Right cardiac atrium (tissue), 5 donors: ENCODE measurements around the gene TENM4. TPM values are rescaled to one million over a fixed set of nuclear protein-coding genes. Genes with fewer than 3 reads are reported as not detected.

ENCODE experiments used
- ATAC-seq, 2 donors: fragments of 200-7000 bp; cut with Tn5 transposase; one replicate each; pipeline versions ENCODE4 v1.8.0 to v1.9.1; 2020; ENCODE audit warnings: moderate library complexity in 2 of 2, mild to moderate bottlenecking in 1 of 2
- DNase-seq, 3 donors: peaks; one replicate each; pipeline ENCODE4 v3.0.0-alpha.2; 2020
- H3K27ac ChIP-seq: one replicate; pipeline ENCODE4 v1.5.1; 2013; ENCODE audit warnings: mild to moderate bottlenecking, low read length, control low read depth, moderate library complexity
- H3K27me3 ChIP-seq: one replicate; pipeline ENCODE4 v1.6.1; 2013; ENCODE audit not compliant: control insufficient read depth, insufficient read depth
- H3K4me1 ChIP-seq: one replicate; pipeline ENCODE4 v1.6.1; 2013; ENCODE audit warnings: low read length; ENCODE audit not compliant: control insufficient read depth, insufficient read depth
- H3K4me3 ChIP-seq: one replicate; pipeline ENCODE4 v1.5.1; 2013; ENCODE audit warnings: low read length, control low read depth
- H3K9me3 ChIP-seq: one replicate; pipeline ENCODE4 v1.6.1; 2013; ENCODE audit warnings: low read length; ENCODE audit not compliant: control insufficient read depth
- WGBS: extraction: QIAGEN DNeasy Blood & Tissue Kit; methylation state at CpG from one replicate; pipeline ENCODE4 v1.1.7; 2013; 5-methylcytosine and 5-hydroxymethylcytosine counted together
- intact Hi-C, 4 donors: fragments of 100-400 bp; cut with DNase I; formaldehyde crosslinking; loops; one replicate each; pipeline versions ENCODE4 v1.11.0 to v1.14.0; 2022 to 2023
- polyA plus RNA-seq: library from polyadenylated mRNA; stranded (reverse); fragments of 200-250 nt; gene quantifications from one replicate; pipeline ENCODE4 v1.2.3, GENCODE V29; 2013
- total RNA-seq, 4 donors: library from RNA; stranded (reverse); fragmentation: NEBNext Ultra II Directional; extraction: Animal tissue kit (Norgen Biotek cat#: 25700); gene quantifications; one replicate each; pipeline ENCODE4 v1.2.1, GENCODE V29; 2021
- donor health status: healthy with polysubstance abuse.
- donor health status: DM: no; HTN: yes; CAD: no.
- donor health status: DM: no; HTN: no; CAD: no.
- donor health status: DM: no; HTN: yes; CAD: no; lungs with severe emphysema.
- donor health status: DM: yes; HTN: yes; CAD: no.

The TENM4 gene
- total and polyA plus RNA-seq, 5 donors: 0.26 to 2.3 (median 0.71) TPM

DNA sequence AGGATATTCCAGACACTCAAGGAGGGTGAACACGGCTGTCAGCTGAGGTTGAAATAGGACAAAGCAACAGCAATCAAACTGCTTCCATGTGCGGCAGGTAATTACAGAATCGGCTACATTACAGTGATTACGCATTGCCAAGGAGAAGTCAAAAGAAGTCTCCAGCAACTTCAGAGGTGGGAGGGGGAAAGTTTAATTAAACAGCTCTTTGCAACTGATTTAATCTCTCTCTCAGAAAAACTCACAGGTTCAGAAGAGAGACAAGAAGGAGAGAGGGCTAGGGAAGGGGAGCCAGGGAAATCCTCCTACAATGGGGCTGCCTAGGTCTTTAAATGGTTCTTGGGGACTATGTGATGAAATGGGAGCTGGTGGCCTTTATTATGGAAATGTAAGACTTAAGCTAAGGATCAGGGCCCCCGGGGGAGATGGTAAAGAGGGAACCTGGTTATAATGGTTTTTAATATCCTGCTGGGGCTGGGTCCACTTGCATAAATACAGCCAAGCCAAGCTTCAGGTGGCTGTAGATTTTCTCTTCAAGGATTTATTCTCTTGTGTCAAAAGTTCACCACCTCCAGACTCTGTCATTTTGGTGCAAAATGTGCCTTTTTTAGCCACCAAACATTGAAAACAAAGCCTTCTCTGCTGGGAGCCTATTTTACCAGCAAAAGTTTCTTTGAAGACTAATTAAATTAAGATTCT, 511.5 kb downstream of the TENM4 start:
- Histone ChIP-seq H3K27ac (no peak overlapping the region), H3K4me3 (no peak overlapping the region), H3K27me3 (no peaks in the 10 kb centered on the region), H3K9me3 (no peaks in the 10 kb centered on the region), H3K4me1 (no peaks in the 10 kb centered on the region)
- intact Hi-C loops: no loop called here
- ATAC-seq: no peak
- DNase-seq: no peak
- 78% methylated on average over 5 of the region's 5 CpGs for WGBS

DNA sequence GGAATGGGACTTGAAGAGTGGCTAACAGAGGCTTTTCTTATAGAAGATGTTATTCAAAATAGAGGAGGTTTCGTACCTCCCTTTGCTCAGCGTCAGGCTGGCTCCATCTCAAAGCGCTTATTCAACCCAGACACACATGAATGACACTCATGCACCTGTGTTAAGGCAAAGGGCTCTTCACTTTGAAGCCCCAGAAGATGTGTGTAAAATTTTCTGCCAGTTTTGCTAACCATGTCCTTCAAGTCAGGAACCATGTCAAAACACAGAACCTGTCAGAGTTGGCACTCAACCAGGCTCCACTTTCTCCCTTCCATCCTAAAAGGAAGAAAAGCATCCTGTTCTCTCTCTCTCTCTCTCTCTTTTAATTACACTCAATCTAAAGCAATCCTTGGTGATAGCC, 513.3 kb downstream of the TENM4 start:
- H3K27ac ChIP-seq: no peak overlapping the region
- H3K4me1 ChIP-seq: no peaks in the 10 kb centered on the region
- no peak for ATAC-seq
- intact Hi-C loops: no loop called here
- no peak for DNase-seq
- H3K4me3 ChIP-seq: no peak overlapping the region
- H3K9me3 ChIP-seq: no peaks in the 10 kb centered on the region
- 86% methylated on average over 3 of the region's 3 CpGs for WGBS
- H3K27me3 ChIP-seq: no peaks in the 10 kb centered on the region

DNA sequence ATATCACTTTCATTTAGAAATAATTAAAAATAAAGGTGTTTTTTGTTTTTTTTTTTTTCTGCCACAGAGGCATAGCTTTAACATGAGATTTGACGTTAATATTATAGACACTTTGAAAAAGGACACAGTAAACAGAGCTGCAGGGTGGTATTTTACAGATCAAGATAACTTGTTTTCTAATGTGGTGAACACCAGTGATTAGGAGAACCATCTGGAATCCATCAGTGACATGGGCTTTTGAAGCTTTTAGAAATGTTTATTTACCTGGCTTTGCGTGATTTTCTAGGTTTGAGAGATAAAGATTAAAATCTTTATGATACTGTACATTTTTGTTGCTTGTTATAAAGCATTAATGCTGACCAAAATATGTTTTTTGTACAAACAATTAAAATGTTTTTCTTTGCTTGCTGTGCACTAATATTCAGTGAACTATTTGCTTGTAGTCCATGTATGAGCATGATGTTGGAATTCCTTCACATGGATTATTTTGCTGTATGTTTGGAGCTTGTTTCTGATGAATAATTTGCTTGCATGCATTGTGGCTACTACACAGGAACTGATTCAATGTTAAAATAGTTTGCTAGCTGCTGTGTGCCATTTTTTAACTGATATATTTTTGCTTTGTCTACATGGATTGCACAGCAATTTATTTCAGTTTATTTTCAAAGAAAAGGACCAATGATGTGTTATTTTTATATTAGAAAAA, 514.0 kb downstream of the TENM4 start:
- H3K27ac ChIP-seq: no peak overlapping the region
- H3K4me1 ChIP-seq: no peaks in the 10 kb centered on the region
- intact Hi-C loops: no loop called here
- ATAC-seq (no peak), DNase-seq (no peak)
- no peak overlapping the region for H3K4me3 ChIP-seq
- WGBS: 74% methylated on average over 2 of the region's 2 CpGs
- no peaks in the 10 kb centered on the region for H3K27me3 ChIP-seq
- H3K9me3 ChIP-seq: no peaks in the 10 kb centered on the region

DNA sequence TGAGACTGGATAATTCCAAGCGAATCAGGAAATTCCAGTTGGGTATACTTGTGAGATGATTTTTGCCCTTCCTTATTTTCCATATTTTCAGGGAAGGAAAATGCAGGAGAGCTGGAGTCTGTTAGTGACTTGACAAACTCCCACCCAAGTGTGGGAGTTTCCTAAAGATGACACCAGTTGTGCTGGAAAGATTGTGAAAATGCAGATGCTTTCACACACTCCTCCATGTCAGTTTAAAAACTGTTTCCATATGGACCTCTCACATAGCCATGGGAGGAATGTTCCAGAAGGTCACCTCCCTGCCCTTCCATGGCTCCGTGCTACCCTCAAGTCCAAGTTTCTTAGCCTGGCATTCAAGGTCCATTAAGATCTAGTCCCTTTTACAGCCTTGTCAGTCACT, 515.4 kb downstream of the TENM4 start:
- intact Hi-C loops: no loop called here

DNA sequence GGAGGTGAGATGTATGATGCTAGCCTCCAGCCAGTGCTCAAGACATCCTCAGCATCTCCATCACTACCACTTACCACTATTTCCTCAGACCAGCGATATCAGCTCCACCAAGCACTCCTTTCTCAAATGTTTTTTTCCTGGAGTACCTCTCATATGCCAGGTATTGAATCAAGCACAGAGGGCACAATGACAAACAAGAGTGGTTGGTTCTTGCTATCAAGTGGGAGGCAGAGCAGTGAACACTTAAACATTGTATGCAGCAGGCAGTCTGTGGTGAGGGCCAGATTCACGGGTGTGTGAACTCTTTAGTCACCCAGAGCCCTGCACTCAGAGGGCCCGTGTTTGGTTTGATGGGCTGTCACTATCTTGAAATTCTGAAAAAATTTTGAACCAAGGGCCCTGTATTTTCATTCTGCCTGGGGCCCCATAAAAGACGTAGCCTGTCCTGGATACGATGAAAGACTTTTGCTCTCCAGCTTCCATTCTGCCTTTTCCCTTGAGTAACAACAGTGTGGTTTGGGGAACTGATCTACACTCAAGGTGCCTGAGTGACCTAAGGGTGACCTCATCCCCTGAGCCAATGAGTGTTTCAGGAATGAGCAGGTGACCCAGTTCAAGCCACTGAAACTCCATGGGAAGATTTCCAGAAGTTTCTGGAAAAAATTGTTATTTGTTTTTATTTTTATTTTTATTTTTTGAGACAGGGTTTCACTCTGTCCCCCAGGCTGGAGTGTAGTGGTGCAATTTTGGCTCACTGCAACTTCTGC, 517.8 kb downstream of the TENM4 start:
- no peak for DNase-seq
- Histone ChIP-seq H3K4me1 (no peaks in the 10 kb centered on the region), H3K27me3 (no peaks in the 10 kb centered on the region), H3K9me3 (no peaks in the 10 kb centered on the region), H3K4me3 (no peak overlapping the region), H3K27ac (no peak overlapping the region)
- 90% methylated on average over 5 of the region's 5 CpGs for WGBS
- ATAC-seq: no peak
- intact Hi-C loops: no loop called here

More for the DNA sequence above, 515.4 kb downstream of the TENM4 start:
- Histone ChIP-seq H3K27ac (no peak overlapping the region), H3K27me3 (no peaks in the 10 kb centered on the region), H3K4me3 (no peak overlapping the region), H3K9me3 (no peaks in the 10 kb centered on the region), H3K4me1 (no peaks in the 10 kb centered on the region)
- DNase-seq (no peak), ATAC-seq (no peak)
- whole genome bisulfite sequencing: 75% methylated on average over 2 of the region's 2 CpGs

DNA sequence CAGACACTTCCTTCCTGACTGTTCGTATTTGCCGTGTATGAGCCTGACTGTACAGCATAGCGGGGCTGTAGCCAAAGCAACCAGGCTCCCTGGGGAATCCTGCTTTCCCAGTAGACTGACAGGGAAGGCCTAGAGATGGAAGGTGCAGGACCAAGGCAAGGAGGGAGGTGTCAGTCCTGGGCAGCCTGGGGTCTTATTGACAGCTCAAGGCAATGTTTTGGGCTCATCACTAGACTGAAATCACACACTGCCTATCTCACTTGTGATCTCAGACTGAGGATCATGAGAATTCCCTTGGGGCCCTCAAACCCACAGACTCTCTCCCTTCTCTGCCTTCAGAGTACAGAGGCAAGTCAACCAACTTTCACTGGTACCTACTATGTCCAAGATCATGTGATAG, 519.3 kb downstream of the TENM4 start:
- H3K4me3 ChIP-seq: no peak overlapping the region
- WGBS: 66% methylated on average over 3 of the region's 3 CpGs
- no peak for DNase-seq
- no peaks in the 10 kb centered on the region for H3K4me1 ChIP-seq
- no peak overlapping the region for H3K27ac ChIP-seq
- no peaks in the 10 kb centered on the region for H3K27me3 ChIP-seq
- intact Hi-C loops: no loop called here
- no peak for ATAC-seq
- no peaks in the 10 kb centered on the region for H3K9me3 ChIP-seq

DNA sequence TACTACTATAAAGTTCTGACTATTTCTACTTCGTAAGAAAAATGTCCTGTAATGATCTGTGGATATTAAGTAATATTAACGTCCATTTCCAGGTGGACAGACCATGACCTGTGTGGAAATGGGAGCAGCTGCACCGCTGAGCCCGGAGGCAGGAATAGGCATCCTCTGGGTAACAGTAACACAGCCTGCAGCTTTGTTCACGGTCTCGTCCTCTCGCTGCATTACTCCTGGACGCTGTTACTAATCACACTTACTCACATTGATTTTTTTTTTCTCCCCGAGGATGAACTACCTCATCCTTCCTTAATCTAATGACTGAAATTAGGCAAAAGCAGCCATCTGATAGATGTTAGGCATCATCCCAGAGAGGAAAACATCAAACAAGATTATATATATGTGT, 520.5 kb downstream of the TENM4 start:
- no peak overlapping the region for H3K4me3 ChIP-seq
- intact Hi-C loops: no loop called here
- WGBS: 76% methylated on average over 9 of the region's 9 CpGs

DNA sequence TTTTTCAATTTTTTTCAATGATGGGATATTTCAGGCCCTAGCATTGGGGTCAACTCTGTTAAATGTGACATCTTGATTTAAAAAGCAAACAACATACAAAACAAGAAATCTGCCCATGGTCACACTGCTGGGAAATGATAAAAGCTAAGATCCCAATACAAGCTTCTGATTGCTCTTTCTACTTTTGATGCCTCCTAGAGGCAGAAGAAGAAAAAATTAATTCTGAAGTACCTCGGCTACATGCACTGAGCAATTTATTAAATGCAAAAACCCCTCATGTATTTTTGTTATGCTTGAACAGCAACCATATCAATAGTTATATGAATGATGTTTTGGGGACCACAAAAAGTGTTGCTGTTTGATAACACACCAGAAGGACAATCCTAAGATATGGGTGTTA, 524.1 kb downstream of the TENM4 start:
- Histone ChIP-seq H3K27me3 (no peaks in the 10 kb centered on the region), H3K4me3 (no peak overlapping the region), H3K27ac (no peak overlapping the region), H3K4me1 (no peaks in the 10 kb centered on the region), H3K9me3 (no peaks in the 10 kb centered on the region)
- no peak for DNase-seq
- no peak for ATAC-seq
- intact Hi-C loops: no loop called here
- 84% methylated on average over 1 of the region's 1 CpG for WGBS

More for the DNA sequence above, 520.5 kb downstream of the TENM4 start:
- Histone ChIP-seq H3K27me3 (no peaks in the 10 kb centered on the region), H3K9me3 (no peaks in the 10 kb centered on the region), H3K27ac (no peak overlapping the region), H3K4me1 (no peaks in the 10 kb centered on the region)
- DNase-seq (no peak), ATAC-seq (no peak)

DNA sequence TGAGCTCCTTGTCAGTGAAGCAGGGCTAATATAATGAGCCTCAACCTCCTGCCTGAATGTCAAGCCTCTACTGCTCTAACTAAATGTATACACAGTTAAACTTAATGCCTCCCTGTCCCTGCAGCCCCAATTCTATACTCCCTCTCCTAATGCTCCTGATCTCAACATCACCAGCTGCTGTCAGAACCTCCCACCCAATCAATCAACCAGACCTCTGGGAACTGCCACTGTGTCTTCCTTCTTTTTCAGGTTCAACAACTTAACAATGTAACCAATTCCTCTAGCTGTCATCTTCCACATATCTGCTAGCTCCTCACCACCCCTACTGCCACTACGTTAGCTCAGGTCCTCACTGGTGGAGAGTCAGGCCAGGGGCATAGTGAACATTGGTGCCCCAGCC, 526.3 kb downstream of the TENM4 start:
- DNase-seq: no peak
- 37% methylated on average over 1 of the region's 1 CpG for WGBS

DNA sequence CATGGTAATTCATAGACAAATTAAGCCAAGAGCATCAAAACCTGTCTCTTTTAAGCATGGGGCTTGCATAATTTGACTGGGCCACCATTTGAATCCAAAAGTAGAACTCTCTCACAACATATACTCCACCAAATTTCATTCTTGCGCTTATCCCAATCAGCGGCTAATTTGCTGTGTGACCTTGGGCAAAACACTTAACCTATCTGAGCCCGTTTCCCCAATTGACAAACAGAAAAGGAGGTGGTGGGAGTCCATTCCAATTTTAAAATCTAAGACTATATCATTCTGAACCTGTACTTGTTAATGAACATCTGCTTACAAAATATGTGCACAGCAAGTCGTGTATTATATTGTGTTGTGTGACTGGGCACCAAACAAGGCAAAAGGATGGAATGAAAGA, 528.1 kb downstream of the TENM4 start:
- DNase-seq: no peak
- no peak for ATAC-seq
- Histone ChIP-seq H3K4me1 (no peaks in the 10 kb centered on the region), H3K27me3 (no peaks in the 10 kb centered on the region), H3K27ac (no peak overlapping the region), H3K4me3 (no peak overlapping the region), H3K9me3 (no peaks in the 10 kb centered on the region)
- intact Hi-C loops: no loop called here
- 94% methylated on average over 4 of the region's 4 CpGs for WGBS

More for the DNA sequence above, 526.3 kb downstream of the TENM4 start:
- H3K27ac ChIP-seq: no peak overlapping the region
- no peaks in the 10 kb centered on the region for H3K9me3 ChIP-seq
- no peak for ATAC-seq
- no peak overlapping the region for H3K4me3 ChIP-seq
- no peaks in the 10 kb centered on the region for H3K27me3 ChIP-seq
- intact Hi-C loops: no loop called here
- no peaks in the 10 kb centered on the region for H3K4me1 ChIP-seq

DNA sequence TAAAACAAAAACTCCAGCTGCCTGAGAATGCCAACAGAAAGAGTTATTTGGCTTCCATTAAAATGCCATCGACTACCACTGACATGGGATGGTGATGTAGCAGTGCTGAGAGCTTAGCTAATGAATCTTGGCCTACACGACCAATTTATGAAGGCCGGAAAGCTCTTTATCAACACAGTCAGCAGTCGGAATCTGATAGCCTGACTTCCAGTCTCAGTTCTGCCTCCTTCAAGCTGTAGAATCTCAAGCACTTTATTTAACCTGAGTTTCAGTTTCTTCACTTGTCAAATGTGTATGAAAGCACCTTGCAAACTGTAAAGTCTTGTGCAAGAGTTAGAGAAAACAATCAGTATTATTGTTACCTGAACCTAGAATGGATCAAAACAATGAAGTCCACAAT, 530.5 kb downstream of the TENM4 start:
- no peaks in the 10 kb centered on the region for H3K27me3 ChIP-seq
- no peaks in the 10 kb centered on the region for H3K4me1 ChIP-seq
- ATAC-seq (no peak), DNase-seq (no peak)
- WGBS: 66% methylated on average over 4 of the region's 4 CpGs
- intact Hi-C loops: no loop called here
- H3K27ac ChIP-seq: no peak overlapping the region
- no peak overlapping the region for H3K4me3 ChIP-seq
- H3K9me3 ChIP-seq: no peaks in the 10 kb centered on the region
